NOMO-1 treated with dmso at 0.1 percent for 144 hours (cell line): ENCODE measurements around the gene PAWR.
"Not testable (repeated sequence)": the region's sequence is repeated elsewhere in the genome, so short reads cannot be mapped to it uniquely, and the experiment has no call there.

ENCODE experiments used
- DNase-seq: peaks from one replicate; lab custom pipeline; 2025; ENCODE audit not compliant: unreplicated experiment; lab: John Stamatoyannopoulos, UW

The PAWR gene

GRCh38 chr12:79650440-79650839 lies 40.3 kb downstream of the PAWR start:
- DNase-seq: no peak

GRCh38 chr12:79648881-79649280 lies 41.9 kb downstream of the PAWR start:
- DNase-seq: no peak

GRCh38 chr12:79646843-79647242 lies 43.9 kb downstream of the PAWR start:
- DNase-seq: not testable (repeated sequence)

GRCh38 chr12:79645235-79645630 lies 45.5 kb downstream of the PAWR start:
- DNase-seq: no peak

GRCh38 chr12:79644274-79645234 lies 46.2 kb downstream of the PAWR start:
- no peak for DNase-seq

GRCh38 chr12:79643821-79644220 lies 46.9 kb downstream of the PAWR start:
- DNase-seq: no peak

GRCh38 chr12:79638490-79638889 lies 52.3 kb downstream of the PAWR start:
- DNase-seq: no peak

- no peak for DNase-seq
Measured at GRCh38 chr12:79637093-79637492, 53.7 kb downstream of the PAWR start.

- DNase-seq: no peak
Measured at GRCh38 chr12:79635676-79636075, 55.1 kb downstream of the PAWR start.

- DNase-seq: no peak
Measured at GRCh38 chr12:79634957-79635471, 55.8 kb downstream of the PAWR start.

GRCh38 chr12:79629561-79629960 lies 61.2 kb downstream of the PAWR start:
- DNase-seq: no peak

- not testable (repeated sequence) for DNase-seq
Measured at GRCh38 chr12:79626735-79627134, 64.0 kb downstream of the PAWR start.

GRCh38 chr12:79624378-79624777 lies 66.4 kb downstream of the PAWR start:
- no peak for DNase-seq

- DNase-seq: no peak
Measured at GRCh38 chr12:79619872-79620562, 70.7 kb downstream of the PAWR start.

GRCh38 chr12:79618848-79619404 lies 71.8 kb downstream of the PAWR start:
- DNase-seq: no peak

- no peak for DNase-seq
Measured at GRCh38 chr12:79617696-79618095, 73.1 kb downstream of the PAWR start.

GRCh38 chr12:79615596-79616560 lies 74.9 kb downstream of the PAWR start:
- no peak for DNase-seq

GRCh38 chr12:79614730-79615129 lies 76.0 kb downstream of the PAWR start:
- DNase-seq: no peak

- DNase-seq: no peak
Measured at GRCh38 chr12:79601908-79602307, 88.9 kb downstream of the PAWR start.

- no peak for DNase-seq
Measured at GRCh38 chr12:79597910-79598309, 92.9 kb downstream of the PAWR start.
